Measurements from ENCODE around the gene PATE3. TPM values are rescaled to one million over a fixed set of nuclear protein-coding genes. Genes with fewer than 3 reads are reported as not detected.

PATE3 gene
- total and polyA plus RNA-seq, 2 of the 8 experiments (the other 6 are each of a cell fraction or from before 2014, with no cell fraction given), result not detected

GRCh38 chr11:125778728-125779127, 9.2 kb upstream of the PATE3 start, which contains the start of gene PATE2 (continued):
- TF ChIP-seq KDM4A (IDR thresholded peaks at IDR 0.05; ENCODE audit: low read depth, low read length, severe bottlenecking) (no peak), CHD1 (IDR thresholded peaks at IDR 0.05; ENCODE audit: low read depth, low read length) (no peak), EZH2 (IDR thresholded peaks at IDR 0.05; ENCODE audit: low read depth, low read length, severe bottlenecking) (no peak), RXRA (IDR thresholded peaks at IDR 0.05; ENCODE audit: insufficient read depth, low read depth, low read length) (no peak), SIRT6 (IDR thresholded peaks at IDR 0.05; ENCODE audit: low read length) (no peak)
